Measurements from ENCODE around the gene CEACAM4.

DNA sequence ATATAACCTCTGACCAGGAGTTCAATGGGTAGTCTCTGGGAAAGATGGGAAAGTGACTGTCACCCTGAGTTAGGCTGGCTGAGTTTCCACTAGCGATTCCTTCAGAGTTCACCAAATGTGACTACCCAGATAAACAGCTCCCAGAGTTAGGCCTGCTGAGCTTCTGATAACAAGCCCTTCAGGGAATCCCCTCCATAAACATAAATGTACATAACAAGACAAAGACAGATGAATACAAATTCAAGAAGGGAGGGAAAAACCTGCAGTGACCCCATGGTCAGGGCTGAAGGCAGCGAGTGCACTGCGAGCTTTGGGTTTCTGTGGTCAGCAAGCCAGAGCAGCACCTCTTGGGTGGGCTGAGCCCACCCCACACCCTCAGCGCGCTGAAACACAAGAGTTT, 25.4 kb upstream of the CEACAM4 start:
- TF ChIP-seq CTCF (IDR thresholded peaks at IDR 0.05) (no peak), POLR2A (IDR thresholded peaks at IDR 0.05) (no peak)

Measured in esophagus squamous epithelium (tissue), 4 donors.